22Rv1 (cell line): Measurements from ENCODE around the gene SEMA4F.

Source experiments
- H3K27ac ChIP-seq: fragments of 450-650 bp; 2 replicates; pipeline ENCODE4 v1.5.1; 2017
- ZFX ChIP-seq: fragments of 450-650 bp; IDR thresholded peaks from 2 replicates; pipeline ENCODE4 v1.6.1; 2017; ENCODE audit warnings: antibody characterized with exemption, borderline replicate concordance
- TF ChIP-seq, protein P1 (sequence below): fragments of 450-650 bp; IDR thresholded peaks from 2 replicates; pipeline ENCODE4 v1.5.1; 2017; ENCODE audit warnings: mild to moderate bottlenecking

The SEMA4F gene

DNA sequence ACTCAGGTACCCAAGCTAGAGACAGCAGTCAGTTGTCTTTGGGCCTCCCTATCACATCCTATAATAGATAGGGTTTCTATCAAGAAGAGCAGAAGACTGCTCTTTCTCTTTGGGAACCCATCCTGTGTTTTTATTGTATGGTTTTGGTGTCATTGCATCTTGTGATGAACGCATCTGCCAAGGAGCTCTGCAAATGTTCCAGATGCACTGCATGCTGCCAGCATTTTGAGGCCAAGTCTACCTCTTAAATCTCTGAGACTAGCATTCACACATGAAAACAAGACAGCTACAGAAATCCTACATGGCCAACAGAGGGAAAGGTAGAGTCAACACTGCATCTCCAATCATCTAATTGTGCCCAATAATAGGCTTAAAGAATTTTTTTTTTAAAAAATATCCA lies 14.0 kb downstream of the SEMA4F start:
- TF ChIP-seq ZFX, result no peak
- TF ChIP-seq, protein P1, sequence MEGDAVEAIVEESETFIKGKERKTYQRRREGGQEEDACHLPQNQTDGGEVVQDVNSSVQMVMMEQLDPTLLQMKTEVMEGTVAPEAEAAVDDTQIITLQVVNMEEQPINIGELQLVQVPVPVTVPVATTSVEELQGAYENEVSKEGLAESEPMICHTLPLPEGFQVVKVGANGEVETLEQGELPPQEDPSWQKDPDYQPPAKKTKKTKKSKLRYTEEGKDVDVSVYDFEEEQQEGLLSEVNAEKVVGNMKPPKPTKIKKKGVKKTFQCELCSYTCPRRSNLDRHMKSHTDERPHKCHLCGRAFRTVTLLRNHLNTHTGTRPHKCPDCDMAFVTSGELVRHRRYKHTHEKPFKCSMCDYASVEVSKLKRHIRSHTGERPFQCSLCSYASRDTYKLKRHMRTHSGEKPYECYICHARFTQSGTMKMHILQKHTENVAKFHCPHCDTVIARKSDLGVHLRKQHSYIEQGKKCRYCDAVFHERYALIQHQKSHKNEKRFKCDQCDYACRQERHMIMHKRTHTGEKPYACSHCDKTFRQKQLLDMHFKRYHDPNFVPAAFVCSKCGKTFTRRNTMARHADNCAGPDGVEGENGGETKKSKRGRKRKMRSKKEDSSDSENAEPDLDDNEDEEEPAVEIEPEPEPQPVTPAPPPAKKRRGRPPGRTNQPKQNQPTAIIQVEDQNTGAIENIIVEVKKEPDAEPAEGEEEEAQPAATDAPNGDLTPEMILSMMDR, result no peak
- H3K27ac ChIP-seq, result no peak overlapping the region

DNA sequence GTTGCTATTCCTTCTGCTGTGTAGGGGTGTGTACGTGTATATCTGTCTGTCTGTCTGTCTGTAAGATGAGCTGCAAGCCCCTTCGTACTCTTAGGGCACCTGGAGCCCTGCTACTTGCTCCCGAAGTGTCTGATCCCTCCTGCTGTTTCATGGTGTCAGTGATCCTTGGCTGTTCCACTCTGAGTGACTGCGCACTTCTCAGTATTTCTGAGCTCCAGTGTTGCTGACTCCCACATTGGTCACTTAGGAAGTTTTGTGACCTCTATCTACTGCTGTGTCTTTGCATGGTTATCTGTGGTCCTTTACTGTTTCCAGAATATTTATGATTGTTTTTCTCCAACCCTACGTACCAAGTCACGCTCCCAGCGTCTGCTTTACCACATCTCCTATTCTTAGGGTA lies 16.2 kb downstream of the SEMA4F start:
- TF ChIP-seq ZFX, result no peak
- TF ChIP-seq, protein P1, result no peak
- H3K27ac ChIP-seq, result no peak overlapping the region

DNA sequence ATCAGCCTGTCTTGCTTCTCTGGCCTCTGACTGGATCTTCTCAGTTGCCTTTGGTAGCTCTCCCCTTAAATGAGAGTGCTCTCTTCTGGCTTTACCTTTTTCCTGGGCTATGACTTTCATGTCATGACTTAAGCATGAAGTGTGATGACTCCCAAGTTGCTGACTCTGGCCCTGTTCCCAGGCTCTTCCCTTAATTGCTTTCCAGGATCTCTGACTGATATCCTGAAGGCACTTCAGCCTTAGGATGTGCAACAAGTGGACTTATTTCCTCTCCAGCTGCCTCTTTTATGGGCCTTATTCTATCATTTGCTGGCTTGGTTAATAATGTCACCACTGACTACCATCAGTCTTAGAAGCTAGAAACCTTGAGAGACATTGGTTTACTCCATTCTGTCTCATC lies 17.4 kb downstream of the SEMA4F start:
- no peak overlapping the region for H3K27ac ChIP-seq
- no peak for TF ChIP-seq ZFX
- TF ChIP-seq, protein P1, result no peak

DNA sequence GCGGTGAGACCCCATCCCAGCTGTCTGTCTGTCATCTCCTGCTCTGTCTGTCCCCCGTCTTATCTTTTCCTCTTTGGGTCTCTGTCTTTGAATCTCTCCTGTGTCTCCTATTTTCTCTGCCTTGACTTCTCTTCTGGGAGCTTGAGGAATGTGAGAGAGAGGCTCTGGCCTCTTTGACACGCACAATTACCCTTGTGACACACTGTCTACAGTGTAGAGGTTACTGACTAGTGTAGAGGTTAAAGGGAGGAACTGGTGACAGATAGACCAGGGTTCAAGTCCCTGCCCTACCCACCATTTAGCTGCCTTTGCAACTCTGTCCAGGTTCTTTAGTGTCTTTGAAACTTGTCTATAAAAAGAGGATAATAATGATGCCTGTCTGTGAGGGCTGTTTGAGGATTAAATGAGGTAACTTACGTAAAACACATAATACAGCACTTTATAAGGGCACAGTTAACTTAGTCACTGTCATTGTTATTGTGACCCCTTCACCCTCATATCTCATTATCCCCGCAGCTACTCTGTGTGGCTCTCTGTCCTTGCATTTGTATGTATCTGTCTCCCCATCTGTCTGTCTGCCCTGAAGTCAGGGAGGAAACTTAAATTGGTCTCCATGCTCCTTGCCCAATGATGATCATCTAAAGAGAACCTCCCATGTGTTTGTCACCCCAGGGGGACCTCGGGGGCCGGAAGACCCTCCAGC lies 19.9 kb downstream of the SEMA4F start:
- H3K27ac ChIP-seq, result no peak overlapping the region
- TF ChIP-seq ZFX, result no peak
- TF ChIP-seq, protein P1, result no peak

DNA sequence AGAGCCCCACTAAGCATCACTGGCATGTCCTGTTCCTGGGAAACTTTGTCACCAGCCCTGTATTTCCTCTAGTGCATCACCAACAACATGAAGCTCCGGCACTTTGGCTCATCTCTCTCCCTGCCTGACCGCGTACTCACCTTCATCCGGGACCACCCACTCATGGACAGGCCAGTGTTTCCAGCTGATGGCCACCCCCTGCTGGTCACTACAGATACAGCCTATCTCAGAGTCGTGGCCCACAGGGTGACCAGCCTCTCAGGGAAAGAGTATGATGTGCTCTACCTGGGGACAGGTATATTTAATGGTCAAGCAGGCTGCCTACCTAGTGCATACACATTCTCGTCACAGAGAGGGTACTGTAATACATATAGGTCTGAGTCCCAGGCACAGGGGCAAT lies 21.0 kb downstream of the SEMA4F start:
- no peak overlapping the region for H3K27ac ChIP-seq
- TF ChIP-seq, protein P1, result peak; percentile 12; the same call in 1 of the 2 replicates
- no peak for TF ChIP-seq ZFX

DNA sequence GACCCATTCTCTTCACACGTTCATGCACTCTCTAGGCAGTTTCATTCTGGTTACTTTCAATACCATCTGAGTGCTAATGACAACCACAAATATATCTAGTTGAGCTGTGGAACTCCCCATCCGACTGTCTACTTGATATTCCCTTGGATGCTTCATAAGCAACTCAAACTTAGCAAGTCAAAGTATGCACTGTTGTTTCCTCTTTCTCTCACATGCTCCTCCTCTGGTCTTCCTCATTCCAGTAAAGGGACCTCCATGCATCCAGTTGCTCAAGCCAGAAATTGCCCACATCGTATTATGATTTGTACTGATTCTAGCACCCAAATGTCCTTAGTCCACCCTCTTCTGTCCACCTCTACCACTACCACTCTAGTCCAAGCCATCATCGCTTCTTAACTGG lies 22.3 kb downstream of the SEMA4F start:
- H3K27ac ChIP-seq, result no peak overlapping the region
- no peak for TF ChIP-seq ZFX

DNA sequence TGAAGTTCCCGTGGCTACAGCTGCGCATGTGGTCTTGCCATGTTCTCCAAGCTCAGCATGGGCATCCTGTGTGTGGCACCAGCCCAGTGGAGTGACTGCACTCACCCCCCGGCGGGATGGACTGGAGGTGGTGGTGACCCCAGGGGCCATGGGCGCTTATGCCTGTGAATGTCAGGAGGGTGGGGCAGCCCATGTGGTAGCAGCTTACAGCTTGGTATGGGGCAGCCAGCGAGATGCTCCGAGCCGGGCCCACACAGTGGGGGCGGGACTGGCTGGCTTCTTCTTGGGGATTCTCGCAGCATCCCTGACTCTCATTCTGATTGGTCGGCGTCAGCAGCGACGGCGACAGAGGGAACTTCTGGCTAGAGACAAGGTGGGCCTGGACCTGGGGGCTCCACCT lies 25.6 kb downstream of the SEMA4F start:
- no peak for TF ChIP-seq ZFX
- TF ChIP-seq, protein P1, result no peak
- H3K27ac ChIP-seq, result no peak overlapping the region

DNA sequence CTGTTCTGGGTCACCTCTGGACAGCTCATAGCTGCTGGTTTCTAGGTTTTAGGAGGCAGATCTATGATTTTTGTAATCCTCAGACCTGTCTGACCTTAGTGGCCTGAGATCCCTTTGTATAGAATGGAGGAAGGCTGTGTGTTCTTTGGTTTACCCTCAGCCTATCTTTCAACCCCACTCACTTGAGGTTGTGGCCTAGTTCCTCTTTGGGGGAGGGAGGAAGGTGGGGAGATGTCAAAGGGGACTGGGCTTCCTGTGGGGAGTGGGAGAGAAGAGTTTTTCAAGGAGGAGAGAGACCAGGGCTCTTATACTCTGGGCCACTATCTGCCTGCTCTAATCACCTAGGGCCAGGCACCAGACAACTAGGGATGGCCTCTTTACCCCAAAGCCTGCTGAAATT lies 28.5 kb downstream of the SEMA4F start:
- TF ChIP-seq, protein P1, result no peak
- no peak for TF ChIP-seq ZFX
- H3K27ac ChIP-seq, result no peak overlapping the region
